Activated B cell treated with CpG ODN at 0.5 μM for 24 hours (primary cell): ENCODE measurements around the gene FHIT. TPM values are rescaled to one million over a fixed set of nuclear protein-coding genes. Genes with fewer than 3 reads are reported as not detected.
A peak's percentile ranks its signal among the peaks of the same experiment; 100 is the strongest.

Experiments
- ATAC-seq: fragments of 200-7000 bp; cut with Tn5 transposase; one replicate; pipeline ENCODE4 v1.10.0; 2021; ENCODE audit warnings: low read depth, mild to moderate bottlenecking, moderate library complexity
- CTCF ChIA-PET: fragments of 350-600 bp; sonication (Branson Sonifier 250); formaldehyde crosslinking; loops from one replicate; lab custom pipeline; 2021; ENCODE audit warnings: antibody characterized with exemption; lab: Charles Lee
- POLR2A ChIA-PET: fragments of 350-600 bp; sonication (Branson Sonifier 250); formaldehyde crosslinking; loops from one replicate; lab custom pipeline; 2021; ENCODE audit warnings: antibody characterized with exemption; lab: Charles Lee
- DNase-seq: peaks from one replicate; pipeline ENCODE4 v3.0.0; 2022
- H3K27ac Mint-ChIP-seq: one replicate; pipeline ENCODE4 v1.8.0; 2020; ENCODE audit warnings: mixed read lengths
- H3K27me3 Mint-ChIP-seq: one replicate; pipeline ENCODE4 v1.8.0; 2021; ENCODE audit warnings: mixed read lengths
- H3K36me3 Mint-ChIP-seq: one replicate; pipeline ENCODE4 v1.8.0; 2021; ENCODE audit warnings: low read depth, mixed read lengths
- H3K4me1 Mint-ChIP-seq: one replicate; pipeline ENCODE4 v1.8.0; 2021; ENCODE audit warnings: mixed read lengths
- H3K4me3 Mint-ChIP-seq: one replicate; pipeline ENCODE4 v1.8.0; 2020; ENCODE audit warnings: mild to moderate bottlenecking, mixed read lengths
- H3K9me3 Mint-ChIP-seq: one replicate; pipeline ENCODE4 v1.8.0; 2020; ENCODE audit warnings: mixed read lengths
- CTCF ChIP-seq: fragments of 200-600 bp; IDR thresholded peaks from one replicate; pipeline ENCODE4 v1.8.0; 2022; ENCODE audit warnings: antibody characterized with exemption, mild to moderate bottlenecking
- intact Hi-C: fragments of 100-400 bp; cut with micrococcal nuclease; formaldehyde crosslinking; loops from one replicate; pipeline ENCODE4 v1.15.1; 2024
- total RNA-seq: library from RNA; stranded (reverse); gene quantifications from 2 replicates; pipeline ENCODE4 v1.2.3, GENCODE V29; 2022

Gene FHIT
- total RNA-seq, 1 donor from 2014 or later: 5.5 TPM

GRCh38 chr3:60504827-60505457, 746.3 kb downstream of the FHIT start:
- CTCF ChIA-PET: no interaction called here
- no peaks in the 10 kb centered on the region for H3K36me3 Mint-ChIP-seq
- ATAC-seq: peak; percentile 71
- peaks cover 7% of the 10 kb centered on the region for H3K9me3 Mint-ChIP-seq
- no peak for TF ChIP-seq CTCF
- peak overlapping the region; percentile 13 for H3K27ac Mint-ChIP-seq
- peaks cover 14% of the 10 kb centered on the region for H3K4me1 Mint-ChIP-seq
- DNase-seq: no peak
- peak overlapping the region; percentile 24 for H3K4me3 Mint-ChIP-seq
- POLR2A ChIA-PET: interaction anchor here (0.7 kb wide), 1 partner anchor 133 kb away, joined by 3 read pairs; no protein-coding TSS in a partner anchor
- intact Hi-C loops: loop anchor here (2.0 kb wide), 1 partner anchor 82 kb away; no protein-coding TSS in a partner anchor
- H3K27me3 Mint-ChIP-seq: no peaks in the 10 kb centered on the region

- ChIA-PET CTCF (no interaction called here), POLR2A (no interaction called here)
- no peak for ATAC-seq
- Mint-ChIP-seq H3K27ac (no peak overlapping the region), H3K36me3 (no peaks in the 10 kb centered on the region), H3K9me3 (peaks cover 2% of the 10 kb centered on the region), H3K4me1 (peaks cover 14% of the 10 kb centered on the region), H3K27me3 (no peaks in the 10 kb centered on the region), H3K4me3 (no peak overlapping the region)
- DNase-seq: no peak
- TF ChIP-seq CTCF: no peak
- intact Hi-C loops: no loop called here
These were observed 749.9 kb downstream of the FHIT start for GRCh38 chr3:60501314-60501713.

- Mint-ChIP-seq H3K36me3 (no peaks in the 10 kb centered on the region), H3K9me3 (peaks cover 2% of the 10 kb centered on the region), H3K27ac (no peak overlapping the region), H3K4me3 (no peak overlapping the region), H3K4me1 (no peaks in the 10 kb centered on the region), H3K27me3 (no peaks in the 10 kb centered on the region)
- TF ChIP-seq CTCF: no peak
- POLR2A ChIA-PET: no interaction called here
- intact Hi-C loops: no loop called here
- DNase-seq: no peak
- ATAC-seq: no peak
- CTCF ChIA-PET: no interaction called here
These were observed 753.4 kb downstream of the FHIT start for GRCh38 chr3:60497902-60498301.

- ChIA-PET CTCF (no interaction called here), POLR2A (no interaction called here)
- TF ChIP-seq CTCF: no peak
- H3K4me1 Mint-ChIP-seq: peaks cover 3% of the 10 kb centered on the region
- H3K4me3 Mint-ChIP-seq: no peak overlapping the region
- H3K27me3 Mint-ChIP-seq: no peaks in the 10 kb centered on the region
- no peak overlapping the region for H3K27ac Mint-ChIP-seq
- no peak for ATAC-seq
- H3K36me3 Mint-ChIP-seq: no peaks in the 10 kb centered on the region
- no peak for DNase-seq
- intact Hi-C loops: no loop called here
- H3K9me3 Mint-ChIP-seq: no peaks in the 10 kb centered on the region
These were observed 760.3 kb downstream of the FHIT start for GRCh38 chr3:60490992-60491391.

- no peak for DNase-seq
- ATAC-seq: no peak
- ChIA-PET CTCF (no interaction called here), POLR2A (no interaction called here)
- Mint-ChIP-seq H3K9me3 (peaks cover 2% of the 10 kb centered on the region), H3K27me3 (peaks cover 2% of the 10 kb centered on the region), H3K36me3 (no peaks in the 10 kb centered on the region), H3K4me3 (no peak overlapping the region), H3K4me1 (no peaks in the 10 kb centered on the region), H3K27ac (no peak overlapping the region)
- TF ChIP-seq CTCF: no peak
- intact Hi-C loops: no loop called here
These were observed 776.2 kb downstream of the FHIT start for GRCh38 chr3:60475096-60475495.
